ENCODE measurements around the gene SH3PXD2A. TPM values are rescaled to one million over a fixed set of nuclear protein-coding genes. Genes with fewer than 3 reads are reported as not detected.

Gene SH3PXD2A
- total RNA-seq, 1 donor from 2014 or later: 12.4 TPM

- TF ChIP-seq CTCF (IDR thresholded peaks at IDR 0.05; ENCODE audit: insufficient read depth, low read length, severe bottlenecking): no peak
- Histone ChIP-seq H3K27me3 (ENCODE audit: control insufficient read depth, insufficient read depth, low read length) (no peaks in the 10 kb centered on the region), H3K4me3 (ENCODE audit: low read depth, low read length) (no peak overlapping the region), H3K36me3 (ENCODE audit: control insufficient read depth, insufficient read depth, low read length) (no peaks in the 10 kb centered on the region)
- FAIRE-seq: no peak
- DNase-seq (ENCODE audit: low read depth): no peak
These were observed 309.0 kb downstream of the SH3PXD2A start for GRCh38 chr10:103546401-103546800.

GRCh38 chr10:103545771-103546281 lies 309.6 kb downstream of the SH3PXD2A start:
- H3K36me3 ChIP-seq (ENCODE audit: control insufficient read depth, insufficient read depth, low read length): no peaks in the 10 kb centered on the region
- H3K4me3 ChIP-seq (ENCODE audit: low read depth, low read length): no peak overlapping the region
- no peak for TF ChIP-seq CTCF (IDR thresholded peaks at IDR 0.05; ENCODE audit: insufficient read depth, low read length, severe bottlenecking)
- no peaks in the 10 kb centered on the region for H3K27me3 ChIP-seq (ENCODE audit: control insufficient read depth, insufficient read depth, low read length)
- no peak for DNase-seq (ENCODE audit: low read depth)
- no peak for FAIRE-seq

GRCh38 chr10:103545366-103545765 lies 310.0 kb downstream of the SH3PXD2A start:
- DNase-seq (ENCODE audit: low read depth): no peak
- no peaks in the 10 kb centered on the region for H3K27me3 ChIP-seq (ENCODE audit: control insufficient read depth, insufficient read depth, low read length)
- no peak overlapping the region for H3K4me3 ChIP-seq (ENCODE audit: low read depth, low read length)
- H3K36me3 ChIP-seq (ENCODE audit: control insufficient read depth, insufficient read depth, low read length): no peaks in the 10 kb centered on the region
- TF ChIP-seq CTCF (IDR thresholded peaks at IDR 0.05; ENCODE audit: insufficient read depth, low read length, severe bottlenecking): no peak
- FAIRE-seq: no peak

GRCh38 chr10:103544657-103545310 lies 310.6 kb downstream of the SH3PXD2A start:
- DNase-seq (ENCODE audit: low read depth) (no peak), FAIRE-seq (no peak)

More at GRCh38 chr10:103544657-103545310, 310.6 kb downstream of the SH3PXD2A start:
- Histone ChIP-seq H3K4me3 (ENCODE audit: low read depth, low read length) (no peak overlapping the region), H3K36me3 (ENCODE audit: control insufficient read depth, insufficient read depth, low read length) (no peaks in the 10 kb centered on the region), H3K27me3 (ENCODE audit: control insufficient read depth, insufficient read depth, low read length) (no peaks in the 10 kb centered on the region)
- TF ChIP-seq CTCF (IDR thresholded peaks at IDR 0.05; ENCODE audit: insufficient read depth, low read length, severe bottlenecking): no peak

Other genes starting within 250 kb of the SH3PXD2A start
- 40.7 and 67.7 TPM in 2 replicates for gene STN1, start 62.6 kb upstream of the SH3PXD2A start, total RNA-seq
- 85.3 and 112 TPM in 2 replicates for gene SLK, start 111.6 kb upstream of the SH3PXD2A start, total RNA-seq
- gene COL17A1, start 230.3 kb upstream of the SH3PXD2A start, total RNA-seq: 594 and 626 TPM in 2 replicates